ENCODE results near the gene SLC35E3.

SLC35E3 gene

GRCh38 chr12:68745904-68746571 is at the start of gene SLC35E3:
TSS of gene SLC35E3 (plus strand) at chr12:68746176. CDS start at chr12:68746378, 202 bp downstream.
- peak; percentile 91 for DNase-seq

GRCh38 chr12:68699486-68699885 is 46.5 kb upstream of the SLC35E3 start:
- DNase-seq = no peak

- DNase-seq = no peak
These were observed 18.2 kb upstream of the SLC35E3 start for GRCh38 chr12:68727776-68728175.

- no peak for DNase-seq
These were observed 12.3 kb upstream of the SLC35E3 start for GRCh38 chr12:68733661-68734071.

GRCh38 chr12:68739891-68740290 is 6.1 kb upstream of the SLC35E3 start:
- no peak for DNase-seq

GRCh38 chr12:68743356-68743755 is 2.6 kb upstream of the SLC35E3 start:
- DNase-seq = no peak

GRCh38 chr12:68745376-68745903 is 536 bp upstream of the SLC35E3 start:
- no peak for DNase-seq

- DNase-seq = peak; percentile 27
These were observed 700 bp downstream of the SLC35E3 start for GRCh38 chr12:68746572-68747180.

GRCh38 chr12:68749443-68749842 is 3.5 kb downstream of the SLC35E3 start:
- no peak for DNase-seq

- no peak for DNase-seq
These were observed 3.9 kb downstream of the SLC35E3 start for GRCh38 chr12:68749861-68750260.

- no peak for DNase-seq
These were observed 4.5 kb downstream of the SLC35E3 start for GRCh38 chr12:68750506-68750905.

GRCh38 chr12:68755536-68756243 is 9.7 kb downstream of the SLC35E3 start:
- DNase-seq = no peak

- DNase-seq = no peak
These were observed 13.9 kb downstream of the SLC35E3 start for GRCh38 chr12:68759852-68760251.

GRCh38 chr12:68760806-68761441 is 14.9 kb downstream of the SLC35E3 start:
- no peak for DNase-seq

GRCh38 chr12:68761442-68761812 is 15.5 kb downstream of the SLC35E3 start:
- no peak for DNase-seq

GRCh38 chr12:68761901-68762630 is 16.1 kb downstream of the SLC35E3 start:
- DNase-seq = no peak

- no peak for DNase-seq
These were observed 16.7 kb downstream of the SLC35E3 start for GRCh38 chr12:68762691-68763090.

GRCh38 chr12:68765696-68766095 is 19.7 kb downstream of the SLC35E3 start:
- DNase-seq = no peak

GRCh38 chr12:68766646-68767045 is 20.7 kb downstream of the SLC35E3 start:
- no peak for DNase-seq

- no peak for DNase-seq
These were observed 21.2 kb downstream of the SLC35E3 start for GRCh38 chr12:68767191-68767590.

- no peak for DNase-seq
These were observed 22.5 kb downstream of the SLC35E3 start for GRCh38 chr12:68768431-68768939.

GRCh38 chr12:68769941-68770340 is 24.0 kb downstream of the SLC35E3 start:
- DNase-seq = no peak
